ENCODE data around the gene HOTAIR. TPM values are rescaled to one million over a fixed set of nuclear protein-coding genes. Genes with fewer than 3 reads are reported as not detected.

The HOTAIR gene
- polyA plus RNA-seq, 2 of the 4 experiments (the other 2 are of a cell fraction), result 0.67 to 0.71 TPM

DNA sequence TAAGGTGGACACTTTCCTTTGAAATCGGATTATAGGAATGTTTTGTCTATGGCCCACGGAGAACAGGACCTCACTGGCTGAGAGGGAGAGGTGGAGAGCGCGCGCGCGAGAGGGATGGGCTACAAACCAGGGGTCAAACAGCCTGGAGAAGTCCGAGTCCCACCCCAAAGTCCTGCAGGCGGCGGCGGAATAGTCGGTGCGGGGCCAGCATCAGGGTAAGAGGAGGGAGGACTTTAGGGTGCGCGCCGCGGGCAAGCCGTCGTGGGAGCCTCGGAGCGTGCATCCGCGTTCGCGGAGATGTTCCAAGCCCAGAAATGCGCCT lies 30.7 kb upstream of the HOTAIR start:
- DNase-seq (ENCODE audit: low read depth in 1 of 2, low spot score in 1 of 2) (no peak), ATAC-seq (no peak), FAIRE-seq (no peak)
- no peak overlapping the region for H3K27ac ChIP-seq
- no peak overlapping the region for H3K4me3 ChIP-seq
- no peak for TF ChIP-seq RCOR1 (IDR thresholded peaks at IDR 0.05; ENCODE audit: low read depth, low read length)
- ChIA-PET CTCF (interaction anchor here (0.6 to 28.7 kb wide), 40 partner anchors 8 to 365 kb away, joined by 3 to 1074 read pairs (median 4); partner anchors contain the start of genes HOXC10, HOXC12, HOXC4 and HOXC5), POLR2A (interaction anchor here (0.6 to 1.0 kb wide), 4 partner anchors 11 to 196 kb away, joined by 3 to 6 read pairs (median 4); no protein-coding TSS in a partner anchor)
- H3K9me3 ChIP-seq, result no peaks in the 10 kb centered on the region
- peaks cover 20% of the 10 kb centered on the region for H3K4me1 ChIP-seq
- 38% methylated on average over 26 of the region's 26 CpGs for WGBS (ENCODE audit: missing lambda C conversion rate)
- H3K4me2 ChIP-seq, result peak overlapping the region; percentile 60; the same call in 2 of the 3 replicates

DNA sequence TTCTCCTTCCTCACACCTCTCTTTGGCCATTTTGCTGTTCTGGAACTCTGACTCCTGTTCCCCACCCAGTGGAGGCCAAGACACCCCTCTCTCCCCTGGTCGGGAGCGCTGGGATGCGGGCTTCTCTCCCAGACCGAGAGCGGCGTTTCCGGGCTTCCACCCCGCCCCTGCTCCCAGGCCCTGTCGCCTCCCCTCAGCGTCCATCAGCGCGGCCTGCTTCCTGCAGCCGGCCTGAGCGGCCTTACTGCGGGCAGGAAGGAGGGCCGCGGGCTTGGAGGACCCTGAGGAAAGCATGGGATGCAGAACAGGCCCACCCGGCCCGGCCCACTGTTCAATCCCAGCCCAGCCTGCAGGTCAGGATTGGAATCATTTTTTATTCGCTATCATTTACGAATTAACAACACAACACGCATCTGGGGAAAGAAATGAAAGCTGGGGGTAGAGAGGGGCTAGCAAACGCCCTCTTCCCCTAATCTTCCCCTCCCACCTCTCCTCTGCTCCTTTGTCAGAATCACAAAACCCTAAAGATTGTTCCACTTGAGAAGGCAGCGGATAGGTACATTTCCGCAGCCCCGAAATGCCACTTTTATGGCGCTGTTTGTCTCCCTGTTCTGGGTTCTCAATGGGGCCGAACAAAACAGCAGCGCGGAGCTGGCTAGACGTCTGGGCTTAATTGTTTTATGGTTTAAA lies 30.2 kb upstream of the HOTAIR start:
- ATAC-seq, result no peak
- WGBS (ENCODE audit: missing lambda C conversion rate), result 86% methylated on average over 29 of the region's 31 CpGs
- Histone ChIP-seq H3K4me2 (no peak overlapping the region), H3K27ac (no peak overlapping the region), H3K4me3 (no peak overlapping the region), H3K9me3 (no peaks in the 10 kb centered on the region), H3K4me1 (peaks cover 15% of the 10 kb centered on the region)
- DNase-seq (ENCODE audit: low read depth in 1 of 2, low spot score in 1 of 2), result no peak
- no peak for FAIRE-seq
- CTCF ChIA-PET, result interaction anchor here (0.6 to 28.7 kb wide), 18 partner anchors 10 to 339 kb away, joined by 3 to 1074 read pairs (median 6); partner anchors contain the start of genes HOXC10, HOXC4, HOXC5 and HOXC6
- POLR2A ChIA-PET, result interaction anchor here (0.7 kb wide), 1 partner anchor 12 kb away, joined by 4 read pairs; no protein-coding TSS in a partner anchor
- TF ChIP-seq, protein P1, sequence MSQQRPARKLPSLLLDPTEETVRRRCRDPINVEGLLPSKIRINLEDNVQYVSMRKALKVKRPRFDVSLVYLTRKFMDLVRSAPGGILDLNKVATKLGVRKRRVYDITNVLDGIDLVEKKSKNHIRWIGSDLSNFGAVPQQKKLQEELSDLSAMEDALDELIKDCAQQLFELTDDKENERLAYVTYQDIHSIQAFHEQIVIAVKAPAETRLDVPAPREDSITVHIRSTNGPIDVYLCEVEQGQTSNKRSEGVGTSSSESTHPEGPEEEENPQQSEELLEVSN (IDR thresholded peaks at IDR 0.05; ENCODE audit: borderline replicate concordance, low read depth), result no peak
- no peak for TF ChIP-seq NPAS2 (CRISPR knock-in tag; IDR thresholded peaks at IDR 0.05; ENCODE audit: borderline replicate concordance)
- TF ChIP-seq, protein P2, sequence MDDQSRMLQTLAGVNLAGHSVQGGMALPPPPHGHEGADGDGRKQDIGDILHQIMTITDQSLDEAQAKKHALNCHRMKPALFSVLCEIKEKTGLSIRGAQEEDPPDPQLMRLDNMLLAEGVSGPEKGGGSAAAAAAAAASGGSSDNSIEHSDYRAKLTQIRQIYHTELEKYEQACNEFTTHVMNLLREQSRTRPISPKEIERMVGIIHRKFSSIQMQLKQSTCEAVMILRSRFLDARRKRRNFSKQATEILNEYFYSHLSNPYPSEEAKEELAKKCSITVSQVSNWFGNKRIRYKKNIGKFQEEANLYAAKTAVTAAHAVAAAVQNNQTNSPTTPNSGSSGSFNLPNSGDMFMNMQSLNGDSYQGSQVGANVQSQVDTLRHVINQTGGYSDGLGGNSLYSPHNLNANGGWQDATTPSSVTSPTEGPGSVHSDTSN (IDR thresholded peaks at IDR 0.05), result no peak

DNA sequence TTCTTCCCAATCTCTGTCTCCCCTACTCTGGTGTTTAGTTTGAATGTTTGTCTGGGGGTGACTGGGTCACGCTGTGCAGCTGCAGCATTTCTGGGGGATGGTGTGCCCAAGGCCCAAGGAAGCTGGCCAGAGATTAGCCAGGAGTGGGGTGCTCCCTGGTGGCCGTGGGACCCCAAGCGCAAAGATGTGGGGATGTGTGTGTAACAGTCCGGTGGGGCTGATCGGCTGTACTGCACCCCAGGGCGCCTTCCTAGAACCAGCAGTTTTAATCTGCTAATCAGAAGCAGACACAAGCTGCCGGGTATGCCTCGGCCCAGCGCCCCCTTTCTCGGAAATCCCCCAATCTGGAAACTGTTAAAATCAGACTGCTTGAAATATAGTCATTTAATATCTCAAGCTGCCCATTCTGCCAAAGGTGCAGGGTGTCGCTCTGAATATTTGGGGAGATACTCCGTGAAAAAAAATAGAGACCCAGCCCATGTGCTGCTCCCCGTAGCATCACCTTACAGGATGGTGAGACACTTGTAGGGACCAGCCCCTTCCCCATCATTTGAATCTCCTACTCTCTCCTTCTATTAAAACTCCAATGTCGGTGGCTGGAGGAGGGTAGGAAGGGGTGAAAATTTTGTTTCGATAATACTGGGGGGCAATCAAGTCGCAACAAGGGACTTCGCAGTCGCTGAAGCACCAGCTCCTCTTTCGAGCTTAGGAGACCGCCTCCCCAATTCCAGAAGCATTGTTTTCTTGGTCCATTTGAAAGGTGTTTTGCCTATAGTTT lies 29.5 kb upstream of the HOTAIR start:
- no peak overlapping the region for H3K27ac ChIP-seq
- POLR2A ChIA-PET, result no interaction called here
- H3K9me3 ChIP-seq, result no peaks in the 10 kb centered on the region
- DNase-seq (ENCODE audit: low read depth in 1 of 2, low spot score in 1 of 2) (no peak), FAIRE-seq (no peak), ATAC-seq (no peak)
- CTCF ChIA-PET, result interaction anchor here (0.6 to 28.7 kb wide), 11 partner anchors 9 to 245 kb away, joined by 3 to 1074 read pairs (median 45); partner anchors contain the start of genes HOXC10, HOXC5, HOXC6 and SMUG1
- peaks cover 9% of the 10 kb centered on the region for H3K4me1 ChIP-seq
- no peak overlapping the region for H3K4me3 ChIP-seq
- WGBS (ENCODE audit: missing lambda C conversion rate), result 75% methylated on average over 20 of the region's 20 CpGs
- no peak overlapping the region for H3K4me2 ChIP-seq
- TF ChIP-seq, protein P3, sequence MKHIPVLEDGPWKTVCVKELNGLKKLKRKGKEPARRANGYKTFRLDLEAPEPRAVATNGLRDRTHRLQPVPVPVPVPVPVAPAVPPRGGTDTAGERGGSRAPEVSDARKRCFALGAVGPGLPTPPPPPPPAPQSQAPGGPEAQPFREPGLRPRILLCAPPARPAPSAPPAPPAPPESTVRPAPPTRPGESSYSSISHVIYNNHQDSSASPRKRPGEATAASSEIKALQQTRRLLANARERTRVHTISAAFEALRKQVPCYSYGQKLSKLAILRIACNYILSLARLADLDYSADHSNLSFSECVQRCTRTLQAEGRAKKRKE (CRISPR knock-in tag; IDR thresholded peaks at IDR 0.05; ENCODE audit: low read depth), result no peak
- TF ChIP-seq CHD2 (IDR thresholded peaks at IDR 0.05; ENCODE audit: low read length, partially characterized antibody) (no peak), RAD21 (conservative IDR thresholded peaks at IDR 0.05 in 1 of 2, IDR thresholded peaks at IDR 0.05 in 1 of 2) (peak; percentile 38 to 53; a peak in 4 of 5 replicates), JUN (IDR thresholded peaks at IDR 0.05) (no peak), ZFP36 (IDR thresholded peaks at IDR 0.05; ENCODE audit: borderline replicate concordance, partially characterized antibody) (no peak), PHF8 (IDR thresholded peaks at IDR 0.05; ENCODE audit: borderline replicate concordance, low read depth) (no peak), SREBF2 (IDR thresholded peaks at IDR 0.05) (no peak), NFE2L2 (conservative IDR thresholded peaks at IDR 0.05; ENCODE audit: low read length) (no peak), HOXA7 (CRISPR knock-in tag; IDR thresholded peaks at IDR 0.05) (no peak), CBX8 (IDR thresholded peaks at IDR 0.05) (no peak), CHD4 (IDR thresholded peaks at IDR 0.05; ENCODE audit: borderline replicate concordance) (no peak), SMC3 (IDR thresholded peaks at IDR 0.05) (peak; percentile 35; the same call in 2 of the 3 replicates), KDM5A (IDR thresholded peaks at IDR 0.05) (no peak), FOSL2 (IDR thresholded peaks at IDR 0.05) (no peak), FOSL2 (CRISPR knock-in tag; IDR thresholded peaks at IDR 0.05) (no peak)
- TF ChIP-seq, protein P4, sequence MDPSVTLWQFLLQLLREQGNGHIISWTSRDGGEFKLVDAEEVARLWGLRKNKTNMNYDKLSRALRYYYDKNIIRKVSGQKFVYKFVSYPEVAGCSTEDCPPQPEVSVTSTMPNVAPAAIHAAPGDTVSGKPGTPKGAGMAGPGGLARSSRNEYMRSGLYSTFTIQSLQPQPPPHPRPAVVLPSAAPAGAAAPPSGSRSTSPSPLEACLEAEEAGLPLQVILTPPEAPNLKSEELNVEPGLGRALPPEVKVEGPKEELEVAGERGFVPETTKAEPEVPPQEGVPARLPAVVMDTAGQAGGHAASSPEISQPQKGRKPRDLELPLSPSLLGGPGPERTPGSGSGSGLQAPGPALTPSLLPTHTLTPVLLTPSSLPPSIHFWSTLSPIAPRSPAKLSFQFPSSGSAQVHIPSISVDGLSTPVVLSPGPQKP (IDR thresholded peaks at IDR 0.05; ENCODE audit: low read depth, low read length), result no peak
- TF ChIP-seq, protein P5, sequence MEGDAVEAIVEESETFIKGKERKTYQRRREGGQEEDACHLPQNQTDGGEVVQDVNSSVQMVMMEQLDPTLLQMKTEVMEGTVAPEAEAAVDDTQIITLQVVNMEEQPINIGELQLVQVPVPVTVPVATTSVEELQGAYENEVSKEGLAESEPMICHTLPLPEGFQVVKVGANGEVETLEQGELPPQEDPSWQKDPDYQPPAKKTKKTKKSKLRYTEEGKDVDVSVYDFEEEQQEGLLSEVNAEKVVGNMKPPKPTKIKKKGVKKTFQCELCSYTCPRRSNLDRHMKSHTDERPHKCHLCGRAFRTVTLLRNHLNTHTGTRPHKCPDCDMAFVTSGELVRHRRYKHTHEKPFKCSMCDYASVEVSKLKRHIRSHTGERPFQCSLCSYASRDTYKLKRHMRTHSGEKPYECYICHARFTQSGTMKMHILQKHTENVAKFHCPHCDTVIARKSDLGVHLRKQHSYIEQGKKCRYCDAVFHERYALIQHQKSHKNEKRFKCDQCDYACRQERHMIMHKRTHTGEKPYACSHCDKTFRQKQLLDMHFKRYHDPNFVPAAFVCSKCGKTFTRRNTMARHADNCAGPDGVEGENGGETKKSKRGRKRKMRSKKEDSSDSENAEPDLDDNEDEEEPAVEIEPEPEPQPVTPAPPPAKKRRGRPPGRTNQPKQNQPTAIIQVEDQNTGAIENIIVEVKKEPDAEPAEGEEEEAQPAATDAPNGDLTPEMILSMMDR (IDR thresholded peaks at IDR 0.05), result 0 out of 3 replicates have a peak, but pooled peaks have one; percentile 7

Data from A549 (cell line).